Activated T-cell treated with anti-CD3 and anti-CD28 coated beads for 4 hours (primary cell): ENCODE results near the gene MGRN1.

Source experiments
- DNase-seq: peaks from one replicate; pipeline ENCODE4 v3.0.0-alpha.2; 2020

Gene MGRN1

DNA sequence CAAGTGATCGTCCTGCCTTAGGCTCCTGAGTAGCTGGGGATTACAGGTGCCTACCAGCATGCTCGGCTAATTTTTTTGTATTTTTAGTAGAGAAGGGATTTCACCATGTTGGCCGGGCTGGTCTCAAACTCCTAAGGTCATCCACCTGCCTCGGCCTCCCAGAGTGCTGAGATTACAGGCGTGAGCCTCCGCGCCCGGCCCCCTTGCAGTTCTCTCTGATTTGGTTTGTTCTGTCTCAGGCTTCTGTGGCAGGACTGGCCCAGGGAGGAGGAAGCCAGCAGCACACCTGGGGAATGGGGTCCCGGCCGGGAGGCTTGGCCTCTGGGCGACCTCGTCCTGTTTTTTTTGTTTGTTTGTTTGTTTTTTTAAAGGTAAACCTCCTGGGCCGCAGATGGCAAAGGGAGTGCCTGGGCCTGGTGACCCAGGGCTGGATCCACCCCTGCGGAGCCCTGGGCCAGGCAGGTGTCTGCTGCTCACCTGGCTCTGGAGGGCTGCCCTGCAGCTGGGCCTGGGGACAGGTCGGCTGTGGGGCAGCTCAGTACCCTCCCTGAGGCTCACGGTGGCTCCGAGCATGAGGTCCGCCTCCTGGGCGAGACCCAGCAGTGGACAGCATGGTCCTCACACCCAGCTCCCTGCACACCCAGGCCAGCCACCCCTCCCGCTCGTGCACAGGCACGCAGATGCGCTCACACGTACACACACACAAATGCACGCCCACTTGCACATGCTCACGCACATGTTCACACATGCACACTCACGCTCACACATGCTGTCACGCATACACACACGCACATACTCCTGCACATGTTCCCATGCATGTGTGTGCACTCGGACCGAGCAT is 65.5 kb downstream of the MGRN1 start:
- DNase-seq: no peak

DNA sequence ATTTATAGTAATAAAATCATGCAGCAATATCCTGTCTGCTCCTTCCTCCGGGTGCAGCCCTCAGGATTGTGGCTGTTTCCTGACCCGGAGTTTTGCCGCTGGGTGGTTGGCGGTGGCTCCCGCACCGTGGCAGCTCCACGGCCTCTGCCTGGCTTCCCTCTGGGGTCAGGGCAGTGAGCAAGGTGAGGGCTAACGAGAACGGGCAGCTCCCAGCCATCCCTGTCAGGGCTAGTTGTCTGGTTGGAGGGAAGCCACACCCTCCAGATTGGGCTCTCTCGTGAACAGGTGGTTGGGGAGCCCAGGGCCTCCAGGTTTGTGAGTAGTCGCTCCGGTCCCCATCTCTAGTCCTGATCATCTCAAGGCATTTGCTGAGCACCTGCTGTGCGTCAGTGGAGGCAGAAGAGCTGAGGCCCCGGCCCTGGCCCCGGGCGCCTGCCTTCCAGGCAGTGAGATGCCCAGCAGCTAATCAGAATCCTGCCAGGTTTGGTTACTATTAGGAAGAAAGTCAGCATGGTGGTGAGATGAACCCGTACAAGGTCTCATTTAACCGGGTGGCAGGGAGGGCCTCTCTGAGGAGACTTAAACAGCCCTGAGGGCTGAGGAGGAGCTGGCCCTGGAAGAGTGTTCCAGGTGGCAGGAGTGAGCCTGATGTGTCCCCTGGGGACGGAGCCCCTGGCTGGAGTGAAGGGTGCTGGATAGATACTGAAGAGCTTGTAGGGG is 66.5 kb downstream of the MGRN1 start:
- no peak for DNase-seq

DNA sequence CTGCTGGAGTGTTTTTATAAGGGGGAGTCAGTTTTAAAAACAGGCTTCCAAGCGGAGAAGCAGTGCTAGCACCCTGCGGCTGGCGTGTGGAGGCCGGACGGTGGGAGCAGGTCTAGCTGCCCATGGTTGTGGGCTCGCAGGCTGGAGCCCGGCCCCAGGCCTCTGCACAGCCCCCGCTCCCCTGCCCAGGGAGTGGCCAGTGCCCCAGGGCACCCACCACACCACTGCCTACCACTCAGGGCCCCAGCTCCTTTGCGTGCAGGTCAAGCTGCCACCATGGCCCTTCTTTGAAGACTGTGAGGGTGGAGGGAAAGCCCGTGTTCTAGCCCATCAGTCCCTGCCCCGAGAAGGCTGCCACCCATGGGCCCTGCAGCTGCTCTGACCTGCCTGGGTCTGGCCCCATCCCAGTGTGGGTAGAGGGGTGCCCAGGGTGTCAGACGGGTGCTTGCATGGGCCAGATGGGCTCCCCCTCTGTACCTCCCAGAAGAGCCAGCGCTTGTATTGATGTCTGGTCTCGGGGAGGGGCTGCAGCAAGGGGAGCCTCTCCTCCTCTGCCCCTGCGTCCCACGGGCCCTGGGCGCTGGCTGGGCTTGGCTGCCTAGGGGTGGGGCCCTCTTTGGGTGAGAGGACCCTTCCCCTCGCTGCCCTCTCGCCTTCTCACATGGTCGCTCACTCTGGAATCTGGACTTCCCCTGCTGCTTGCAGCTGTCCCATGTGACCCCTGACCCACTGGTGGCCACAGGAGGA is 67.2 kb downstream of the MGRN1 start:
- DNase-seq: no peak

DNA sequence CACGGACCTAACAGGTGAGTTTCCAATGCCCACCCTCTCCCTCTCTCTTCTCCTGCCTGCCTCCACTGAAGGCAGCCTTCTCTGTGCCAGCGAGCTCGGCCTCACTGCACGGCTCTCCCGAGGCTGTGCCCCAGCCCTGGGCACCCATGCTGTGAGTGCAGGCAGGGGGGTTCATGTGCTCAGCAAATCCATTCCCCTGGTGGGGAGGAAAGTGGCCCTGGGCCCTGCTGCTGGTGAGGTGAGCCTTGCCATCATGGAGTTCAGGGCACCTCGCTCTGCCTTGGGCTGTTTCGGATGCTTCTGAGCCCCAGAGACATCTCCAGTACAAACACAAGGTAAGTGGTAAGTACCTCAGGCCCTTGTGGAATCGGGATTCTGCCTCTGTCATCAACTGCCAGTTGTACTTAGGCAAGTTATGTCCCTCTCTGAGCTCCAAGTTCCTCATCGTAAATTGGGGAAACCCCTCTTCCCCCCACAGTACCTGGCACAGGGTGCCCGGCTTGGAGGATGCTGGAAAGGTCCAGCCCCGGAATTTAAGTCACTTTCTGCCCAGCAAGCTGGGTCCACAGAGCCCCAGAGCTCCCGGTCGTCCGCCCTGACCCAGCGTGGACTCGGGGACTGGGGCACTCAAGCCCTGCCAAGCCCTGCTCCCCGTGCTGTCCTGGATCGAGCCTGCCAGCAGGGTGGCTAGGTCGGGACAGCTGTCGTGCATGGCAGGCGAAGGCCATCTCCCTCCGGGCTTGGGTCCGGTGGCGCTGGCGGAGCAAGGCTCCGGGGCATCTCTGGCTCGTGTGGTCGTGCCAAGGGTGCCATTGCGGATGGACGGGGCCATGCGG is 68.1 kb downstream of the MGRN1 start:
- no peak for DNase-seq

GRCh38 chr16:4693296-4693955 is 68.8 kb downstream of the MGRN1 start, which contains the start of gene NUDT16L1:
NUDT16L1 (plus strand) TSS chr16:4693562; CDS start chr16:4693727, 165 bp downstream.
- peak; percentile 95 for DNase-seq

DNA sequence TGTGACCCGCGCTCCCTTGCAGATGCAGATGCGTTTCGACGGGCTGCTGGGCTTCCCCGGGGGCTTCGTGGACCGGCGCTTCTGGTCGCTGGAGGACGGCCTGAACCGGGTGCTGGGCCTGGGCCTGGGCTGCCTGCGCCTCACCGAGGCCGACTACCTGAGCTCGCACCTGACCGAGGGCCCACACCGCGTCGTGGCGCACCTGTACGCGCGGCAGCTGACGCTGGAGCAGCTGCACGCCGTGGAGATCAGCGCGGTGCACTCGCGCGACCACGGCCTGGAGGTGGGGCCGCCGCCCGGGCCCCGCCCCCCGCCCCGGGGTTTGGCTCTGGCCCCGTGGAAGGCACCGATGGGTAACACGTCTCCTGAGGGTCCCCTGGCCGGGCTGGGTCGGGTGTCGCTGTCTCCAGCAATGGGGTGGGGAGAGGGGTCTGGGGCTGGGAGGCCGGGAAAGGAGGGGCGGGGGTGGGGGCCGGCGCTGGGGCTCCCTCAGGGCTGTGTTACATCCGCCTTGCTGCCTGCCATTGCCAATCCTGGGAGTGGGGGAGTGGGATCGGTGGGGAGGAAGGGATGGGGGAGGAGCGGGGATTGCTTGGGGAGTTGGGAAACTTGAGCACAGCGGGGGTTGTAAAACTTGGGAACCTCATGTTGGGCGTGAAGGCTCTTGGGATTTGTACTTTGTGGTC is 69.5 kb downstream of the MGRN1 start:
- no peak for DNase-seq

DNA sequence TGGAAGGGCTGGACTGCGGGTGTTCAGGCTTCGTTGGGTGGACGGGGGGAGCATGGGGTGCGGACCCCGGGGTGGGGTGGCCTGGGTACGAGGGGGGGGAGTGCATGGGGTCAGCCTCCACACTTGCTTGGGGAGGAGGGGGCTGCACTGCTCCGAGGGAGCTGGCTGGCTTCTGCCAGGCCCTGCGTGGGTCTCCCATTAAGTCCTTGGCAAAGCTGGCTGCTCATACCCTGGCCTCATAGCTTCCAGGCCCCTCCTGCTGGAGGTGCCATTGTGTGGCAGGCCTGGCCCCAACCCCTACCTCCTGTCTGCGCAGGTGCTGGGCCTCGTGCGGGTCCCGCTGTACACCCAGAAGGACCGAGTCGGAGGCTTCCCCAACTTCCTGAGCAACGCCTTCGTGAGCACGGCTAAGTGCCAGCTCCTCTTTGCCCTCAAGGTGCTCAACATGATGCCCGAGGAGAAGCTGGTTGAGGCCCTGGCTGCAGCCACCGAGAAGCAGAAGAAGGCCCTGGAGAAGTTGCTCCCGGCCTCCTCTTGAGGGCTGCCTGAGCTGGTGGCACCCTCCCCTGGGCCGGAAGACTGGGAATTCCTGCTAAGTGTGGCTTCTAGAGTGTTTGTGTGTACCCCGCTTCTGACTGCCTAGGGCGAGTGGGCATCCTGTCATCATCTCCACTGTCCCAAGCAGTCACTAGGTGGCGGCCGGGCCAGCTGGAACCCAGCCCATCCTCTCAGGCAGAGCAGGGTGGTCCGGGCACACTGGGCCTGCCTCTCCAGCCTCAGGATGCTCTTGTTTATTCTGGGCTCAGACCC is 70.2 kb downstream of the MGRN1 start:
- no peak for DNase-seq

GRCh38 chr16:4695473-4696171 is 71.0 kb downstream of the MGRN1 start:
- DNase-seq: no peak

- DNase-seq: no peak
Observed at GRCh38 chr16:4696172-4696904, 71.7 kb downstream of the MGRN1 start.

DNA sequence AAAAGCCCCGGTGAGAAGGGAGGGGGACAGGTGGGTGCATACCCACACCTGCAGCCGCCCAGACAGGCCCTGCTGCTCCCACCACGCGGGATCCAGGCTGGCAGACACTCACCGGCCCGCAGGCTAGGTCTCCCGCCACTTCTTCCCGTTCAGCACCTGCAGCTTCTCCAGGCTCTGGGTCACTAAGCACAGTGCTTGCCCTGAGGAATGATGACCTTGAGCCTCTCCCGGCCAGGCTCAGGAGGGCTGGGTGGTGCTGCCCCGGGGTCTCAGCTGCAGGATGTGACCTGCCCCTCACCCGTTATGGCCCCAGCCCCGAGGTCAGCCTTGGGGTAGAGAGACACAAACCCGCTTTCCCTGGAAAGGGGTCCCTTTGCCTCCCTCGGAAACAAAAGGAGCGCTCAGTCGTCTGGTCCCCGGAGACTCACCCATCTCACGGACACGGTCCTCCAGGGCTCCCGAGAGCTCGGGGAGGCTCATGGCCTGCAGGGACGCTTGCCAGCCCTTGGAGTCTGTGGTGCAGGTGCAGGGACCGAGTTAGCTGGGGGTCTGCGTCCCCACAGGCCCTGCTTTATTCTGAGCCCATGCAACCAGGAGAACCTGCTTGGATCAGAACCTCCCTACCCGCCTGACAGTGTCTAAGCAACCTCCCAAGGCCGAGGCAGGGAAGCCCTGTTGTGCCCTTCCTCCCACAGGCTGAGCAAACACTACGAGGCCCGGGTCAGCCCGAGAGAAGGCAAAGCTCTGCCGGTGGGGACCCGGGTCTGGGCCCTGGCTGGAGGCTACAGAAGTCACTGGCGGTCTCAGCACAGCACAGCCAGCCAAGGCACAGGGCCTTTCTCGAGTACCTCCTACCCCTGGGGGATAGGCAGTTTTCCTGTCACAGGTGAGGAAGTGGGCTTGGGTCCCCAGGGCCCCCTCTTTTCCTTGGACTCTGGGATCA is 72.5 kb downstream of the MGRN1 start:
- no peak for DNase-seq

- DNase-seq: no peak
Observed at GRCh38 chr16:4697848-4698291, 73.2 kb downstream of the MGRN1 start.

DNA sequence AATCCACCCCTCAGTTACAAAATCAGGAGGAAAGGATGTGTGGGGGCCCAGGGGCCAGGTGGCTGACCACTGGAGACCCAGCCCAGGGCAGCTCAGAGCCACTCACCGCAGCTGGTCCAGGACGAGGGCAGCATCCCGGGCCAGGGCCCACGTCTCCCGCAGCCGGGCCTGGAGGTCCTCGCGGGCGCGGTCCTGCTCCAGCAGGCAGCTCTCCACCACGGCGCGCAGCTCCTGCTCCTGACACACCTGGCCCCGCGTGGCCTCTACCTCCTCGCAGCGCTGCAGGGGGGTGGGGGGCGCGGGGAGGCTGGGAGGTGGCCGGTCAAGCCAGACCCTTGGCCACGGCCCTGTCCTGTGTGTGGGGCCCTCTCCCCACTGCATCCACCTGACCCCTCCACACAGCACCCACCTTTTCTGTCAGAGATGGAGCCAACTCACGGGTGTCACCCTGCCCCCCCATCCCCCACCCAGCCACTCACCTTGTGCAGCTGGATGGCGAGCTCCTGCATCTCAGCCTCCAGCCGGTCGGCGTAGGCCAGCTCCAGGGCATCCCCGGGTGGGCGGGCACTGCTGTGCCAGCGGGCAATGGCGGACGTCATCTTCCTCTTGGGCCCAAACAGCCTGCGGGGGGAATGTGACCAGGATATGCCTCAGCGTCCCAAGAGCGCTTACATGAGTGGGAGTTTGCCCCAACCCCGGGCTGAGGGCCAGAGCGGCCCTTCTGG is 73.9 kb downstream of the MGRN1 start:
- DNase-seq: no peak

- DNase-seq: no peak
Observed at GRCh38 chr16:4699046-4699556, 74.5 kb downstream of the MGRN1 start.

DNA sequence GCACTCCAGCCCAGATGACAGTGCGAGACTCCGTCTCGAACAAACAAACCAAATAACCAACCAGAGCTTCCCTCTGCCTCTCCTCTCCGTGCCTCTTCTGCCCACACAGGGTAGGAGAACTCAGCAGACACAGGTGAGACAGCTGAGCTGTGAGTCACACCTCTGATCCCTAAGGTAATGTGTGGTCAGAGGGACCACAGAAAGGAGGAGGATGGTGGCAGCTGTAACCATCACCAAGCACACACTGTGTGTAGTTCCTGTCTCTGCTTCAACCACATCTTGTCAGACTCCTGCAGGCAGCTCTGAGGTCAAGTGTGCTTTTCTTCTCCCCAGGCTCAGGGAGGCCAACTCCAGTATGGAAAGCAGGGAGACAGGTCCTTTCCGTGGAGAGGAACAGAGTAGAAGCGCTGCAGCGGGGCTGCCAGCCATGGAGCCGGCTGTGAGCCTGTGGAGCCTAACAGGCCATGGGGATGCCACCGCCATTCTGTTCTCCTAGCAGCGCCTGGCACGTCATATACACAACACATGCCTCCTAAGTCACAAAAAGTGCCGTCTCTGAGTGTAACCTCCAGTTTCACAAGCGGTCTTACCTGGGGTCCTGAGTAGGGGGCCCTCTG is 75.9 kb downstream of the MGRN1 start:
- no peak for DNase-seq

- DNase-seq: no peak
Observed at GRCh38 chr16:4700997-4701743, 76.5 kb downstream of the MGRN1 start.
